Thyroid gland (tissue), 4 donors: Measurements from ENCODE around the gene TJP1.

Experiments used
- CTCF ChIP-seq, 6 experiments: fragments of 200-600 bp in 3 of 6; fragments of 450-650 bp in 3 of 6; sonication (generic) in 3 of 6; IDR thresholded peaks; one replicate each; pipeline ENCODE4 v1.5.1; 2016 to 2019; ENCODE audit warnings: antibody characterized with exemption in 6 of 6, mild to moderate bottlenecking in 2 of 6, inconsistent platforms in 1 of 6, moderate library complexity in 1 of 6
- POLR2A ChIP-seq, 2 donors: fragments of 450-650 bp; IDR thresholded peaks; one replicate each; pipeline ENCODE4 v1.6.1; 2017; ENCODE audit warnings: antibody characterized with exemption in 2 of 2, mild to moderate bottlenecking in 2 of 2, moderate library complexity in 1 of 2

- no peak for TF ChIP-seq CTCF (IDR thresholded peaks at IDR 0.05)
- no peak for TF ChIP-seq POLR2A (IDR thresholded peaks at IDR 0.05)
Measured at GRCh38 chr15:29685156-29686078, 136.9 kb downstream of the TJP1 start.
